GM23338 (cell line): ENCODE results near the gene MALSU1. TPM values are rescaled to one million over a fixed set of nuclear protein-coding genes. Genes with fewer than 3 reads are reported as not detected.

ENCODE experiments used
- ATAC-seq: fragments of 200-7000 bp; cut with Tn5 transposase; 3 replicates; pipeline ENCODE4 v1.9.1; 2020
- DNase-seq: peaks from one replicate; pipeline ENCODE4 v3.0.0-alpha.2; 2015; ENCODE audit warnings: low spot score
- H2AFZ ChIP-seq: fragments of 200-600 bp; sonication (generic); 2 replicates; pipeline ENCODE4 v1.8.0; 2016; ENCODE audit warnings: antibody characterized with exemption, mild to moderate bottlenecking, moderate library complexity
- H3F3A ChIP-seq: fragments of 200-600 bp; sonication (generic); replicated peaks from 2 replicates; pipeline ENCODE4 v1.8.0; 2017; ENCODE audit warnings: antibody characterized with exemption, mixed run types, low read depth
- H3K27ac ChIP-seq: fragments of 200-600 bp; sonication (generic); 2 replicates; pipeline ENCODE4 v1.6.1; 2016; ENCODE audit warnings: low read depth
- H3K27me3 ChIP-seq: fragments of 200-600 bp; sonication (generic); 2 replicates; pipeline ENCODE4 v1.8.0; 2016; ENCODE audit warnings: mild to moderate bottlenecking, mixed run types, moderate library complexity; ENCODE audit not compliant: insufficient read depth
- H3K36me3 ChIP-seq: fragments of 200-600 bp; sonication (generic); 2 replicates; pipeline ENCODE4 v1.8.0; 2016; ENCODE audit warnings: mild to moderate bottlenecking; ENCODE audit not compliant: insufficient read depth
- H3K4me1 ChIP-seq: fragments of 200-600 bp; sonication (generic); 2 replicates; pipeline ENCODE4 v1.8.0; 2016; ENCODE audit warnings: mild to moderate bottlenecking, moderate library complexity; ENCODE audit not compliant: insufficient read depth
- H3K4me2 ChIP-seq: fragments of 200-600 bp; sonication (generic); 2 replicates; pipeline ENCODE4 v1.7.1; 2017; ENCODE audit warnings: mixed run types
- H3K4me3 ChIP-seq: fragments of 200-600 bp; sonication (generic); 2 replicates; pipeline ENCODE4 v1.6.1; 2016; ENCODE audit warnings: mixed run types
- H3K79me2 ChIP-seq: fragments of 200-600 bp; sonication (generic); replicated peaks from 2 replicates; pipeline ENCODE4 v1.8.0; 2017; ENCODE audit warnings: mild to moderate bottlenecking; ENCODE audit not compliant: insufficient read depth
- H3K9me2 ChIP-seq: fragments of 200-600 bp; sonication (generic); 2 replicates; pipeline ENCODE4 v1.8.0; 2017; ENCODE audit not compliant: insufficient read depth
- H4K20me1 ChIP-seq: fragments of 200-600 bp; sonication (generic); replicated peaks from 2 replicates; pipeline ENCODE4 v1.8.0; 2017; ENCODE audit warnings: mild to moderate bottlenecking; ENCODE audit not compliant: insufficient read depth
- H3K27ac Mint-ChIP-seq: 2 replicates; pipeline ENCODE4 v1.8.0; 2020; ENCODE audit warnings: inconsistent platforms, mild to moderate bottlenecking, moderate library complexity, mixed read lengths
- H3K27me3 Mint-ChIP-seq: 3 replicates; pipeline ENCODE4 v1.8.0; 2022; ENCODE audit warnings: low read depth, mild to moderate bottlenecking, moderate library complexity, mixed read lengths, inconsistent platforms; ENCODE audit not compliant: insufficient read depth, poor library complexity
- H3K36me3 Mint-ChIP-seq: 3 replicates; pipeline ENCODE4 v1.8.0; 2021; ENCODE audit warnings: low read depth, mild to moderate bottlenecking, inconsistent platforms, moderate library complexity, mixed read lengths
- H3K4me1 Mint-ChIP-seq: 3 replicates; pipeline ENCODE4 v1.8.0; 2020; ENCODE audit warnings: mild to moderate bottlenecking, inconsistent platforms, mixed read lengths
- H3K4me3 Mint-ChIP-seq: 3 replicates; pipeline ENCODE4 v1.8.0; 2021; ENCODE audit warnings: moderate library complexity, mild to moderate bottlenecking, inconsistent platforms, mixed read lengths
- H3K9me3 Mint-ChIP-seq: 3 replicates; pipeline ENCODE4 v1.8.0; 2020; ENCODE audit warnings: moderate library complexity, mild to moderate bottlenecking, inconsistent platforms, mixed read lengths
- CREB1 ChIP-seq: fragments of 250-450 bp; sonication (Bioruptor Pico); IDR thresholded peaks from 2 replicates; pipeline ENCODE4 v1.5.0; 2020; ENCODE audit warnings: low read depth, mild to moderate bottlenecking, moderate library complexity
- EZH2 ChIP-seq: fragments of 200-600 bp; sonication (generic); IDR thresholded peaks from one replicate; pipeline ENCODE4 v1.8.0; 2017; ENCODE audit warnings: antibody characterized with exemption, mild to moderate bottlenecking, low read depth; ENCODE audit not compliant: unreplicated experiment
- JUNB ChIP-seq: IDR thresholded peaks from one replicate; pipeline ENCODE4 v1.6.1; 2016; ENCODE audit warnings: antibody characterized with exemption; ENCODE audit not compliant: unreplicated experiment
- NANOG ChIP-seq: IDR thresholded peaks from 2 replicates; pipeline ENCODE4 v1.6.1; 2016; ENCODE audit warnings: antibody characterized with exemption, borderline replicate concordance
- POLR2AphosphoS5 ChIP-seq: IDR thresholded peaks from 2 replicates; pipeline ENCODE4 v1.6.1; 2016; ENCODE audit warnings: antibody characterized with exemption, low read depth
- STAT1 ChIP-seq: IDR thresholded peaks from one replicate; pipeline ENCODE4 v1.6.1; 2016; ENCODE audit warnings: antibody characterized with exemption; ENCODE audit not compliant: unreplicated experiment
- ZNF114 ChIP-seq: fragments of 250-450 bp; sonication (Bioruptor Pico); IDR thresholded peaks from 2 replicates; pipeline ENCODE4 v1.5.0; 2020; ENCODE audit warnings: mild to moderate bottlenecking, moderate library complexity
- ZNF331 ChIP-seq: fragments of 250-450 bp; sonication (Bioruptor Pico); IDR thresholded peaks from 2 replicates; pipeline ENCODE4 v1.5.0; 2020; ENCODE audit warnings: low read depth, mild to moderate bottlenecking, moderate library complexity
- polyA plus RNA-seq: library from polyadenylated mRNA; unstranded; fragments of >200 nt; fragmentation: Nextera tagmentation; extraction: Ambion mirVana; gene quantifications from 2 replicates; pipeline ENCODE4 v1.2.1, GENCODE V29; 2016
- total RNA-seq: library from RNA; depleted of rRNA; stranded (reverse); fragments of >200 nt; shearing (Covaris generic); gene quantifications from 2 replicates; pipeline ENCODE4 v1.2.3, GENCODE V29; 2014
- TF ChIP-seq, protein P1 (sequence below): IDR thresholded peaks from one replicate; pipeline ENCODE4 v1.6.1; 2018; ENCODE audit warnings: antibody characterized with exemption; ENCODE audit not compliant: unreplicated experiment
- TF ChIP-seq, protein P2 (sequence below): IDR thresholded peaks from 2 replicates; pipeline ENCODE4 v1.6.1; 2016; ENCODE audit warnings: antibody characterized with exemption

MALSU1 gene
- total and polyA plus RNA-seq, 2 experiments from 2014 or later: 96.8 to 209 TPM

DNA sequence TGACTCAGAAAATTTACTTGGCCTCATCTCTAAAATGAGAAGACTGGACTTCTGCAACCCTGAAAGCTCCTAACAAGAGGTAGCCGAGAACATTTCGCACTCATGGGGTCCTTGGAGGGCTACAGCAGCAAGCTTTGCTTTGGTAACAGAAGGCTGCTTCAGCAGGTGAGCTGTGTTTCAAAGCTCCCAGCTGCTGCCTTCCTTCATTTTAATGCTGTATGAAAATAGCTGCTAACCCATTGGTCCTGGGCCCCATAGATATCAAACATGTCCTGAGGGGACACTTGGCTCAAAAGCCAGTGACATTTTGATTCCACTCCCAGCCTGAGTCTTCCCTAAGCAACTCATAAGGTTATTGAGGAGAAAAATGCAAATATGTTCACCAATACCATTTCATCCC is 14.3 kb upstream of the MALSU1 start:
- H3K4me1 Mint-ChIP-seq: peaks cover 4% of the 10 kb centered on the region; the same call in 2 of the 3 replicates
- H3K4me3 ChIP-seq: no peak overlapping the region
- H3K36me3 Mint-ChIP-seq: no peaks in the 10 kb centered on the region
- no peaks in the 10 kb centered on the region for H3K9me3 Mint-ChIP-seq
- no peak for DNase-seq
- H3K27me3 Mint-ChIP-seq: no peaks in the 10 kb centered on the region
- no peak overlapping the region for H3K27ac Mint-ChIP-seq
- H3K79me2 ChIP-seq: no peaks in the 10 kb centered on the region
- no peak overlapping the region for H3K4me3 Mint-ChIP-seq
- no peaks in the 10 kb centered on the region for H3K4me1 ChIP-seq
- no peaks in the 10 kb centered on the region for H3K36me3 ChIP-seq
- H3K27ac ChIP-seq: no peak overlapping the region
- H3K9me2 ChIP-seq: no peaks in the 10 kb centered on the region
- TF ChIP-seq STAT1: no peak
- no peak for TF ChIP-seq JUNB
- TF ChIP-seq EZH2: no peak
- ATAC-seq: no peak
- no peaks in the 10 kb centered on the region for H3F3A ChIP-seq
- H3K4me2 ChIP-seq: no peak overlapping the region
- no peaks in the 10 kb centered on the region for H3K27me3 ChIP-seq
- peak overlapping the region; percentile 75 for H2AFZ ChIP-seq
- H4K20me1 ChIP-seq: no peaks in the 10 kb centered on the region

DNA sequence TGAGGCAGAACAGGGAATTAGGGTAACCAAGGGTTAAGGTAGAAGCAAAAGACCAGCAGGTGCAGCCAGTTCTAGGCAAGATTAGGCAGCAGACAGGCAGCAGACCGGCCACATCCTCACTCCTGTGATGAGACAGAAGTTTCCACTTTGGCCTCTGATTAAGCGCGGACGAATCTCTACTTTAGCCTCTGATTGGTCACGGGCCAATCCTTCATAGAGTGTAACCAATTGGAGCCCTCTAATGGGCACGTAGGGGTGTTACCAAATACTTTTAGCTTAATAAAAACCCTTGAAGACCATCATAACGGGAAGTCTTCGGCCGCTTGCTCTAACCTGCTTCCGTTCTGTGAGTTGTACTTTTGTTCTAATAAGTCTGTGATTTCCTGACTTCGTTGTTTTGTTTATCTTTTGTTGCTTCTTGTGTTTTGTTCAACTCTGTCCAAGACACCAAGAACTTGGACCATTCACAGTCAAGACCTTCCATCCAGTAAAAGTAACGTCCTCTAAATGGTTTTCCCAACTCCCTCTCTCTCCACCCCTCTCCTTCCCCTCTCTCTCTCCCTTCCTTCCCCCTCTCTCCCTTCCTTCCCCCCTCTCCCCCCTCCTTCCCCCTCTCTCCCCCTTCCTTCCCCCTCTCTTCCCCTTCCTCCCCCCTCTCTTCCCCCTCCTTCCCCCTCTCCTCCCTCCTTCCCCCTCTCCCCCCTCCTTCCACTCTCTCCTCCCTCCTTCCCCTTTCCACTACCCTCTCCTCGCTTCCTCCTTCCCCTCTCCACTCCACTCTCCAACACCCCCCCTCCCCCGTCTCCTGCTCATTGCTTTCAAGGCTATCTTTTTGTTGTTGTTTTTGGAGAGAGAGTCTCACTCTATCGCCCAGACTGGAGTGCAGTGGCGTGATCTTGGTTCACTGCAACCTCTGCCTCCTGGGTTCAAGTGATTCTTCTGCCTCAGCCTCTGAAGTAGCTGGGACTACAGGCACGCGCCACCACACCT is 13.2 kb upstream of the MALSU1 start:
- Histone ChIP-seq H3K4me2 (no peak overlapping the region), H3K4me1 (no peaks in the 10 kb centered on the region), H3K79me2 (no peaks in the 10 kb centered on the region), H3K27me3 (no peaks in the 10 kb centered on the region), H3K27ac (no peak overlapping the region), H3K4me3 (no peak overlapping the region), H2AFZ (peak overlapping the region; percentile 75; the same call in 1 of the 2 replicates), H3K9me2 (no peaks in the 10 kb centered on the region), H3K36me3 (no peaks in the 10 kb centered on the region), H3F3A (no peaks in the 10 kb centered on the region), H4K20me1 (no peaks in the 10 kb centered on the region)
- ATAC-seq (no peak; the same call in 2 of the 3 replicates), DNase-seq (peak; percentile 41)
- no peak overlapping the region for H3K27ac Mint-ChIP-seq
- no peak overlapping the region for H3K4me3 Mint-ChIP-seq
- TF ChIP-seq ZNF331 (CRISPR knock-in tag) (no peak), CREB1 (CRISPR knock-in tag) (no peak), STAT1 (no peak), EZH2 (no peak), JUNB (no peak), NANOG (no peak), ZNF114 (CRISPR knock-in tag) (no peak), POLR2AphosphoS5 (no peak)
- TF ChIP-seq, protein P1, sequence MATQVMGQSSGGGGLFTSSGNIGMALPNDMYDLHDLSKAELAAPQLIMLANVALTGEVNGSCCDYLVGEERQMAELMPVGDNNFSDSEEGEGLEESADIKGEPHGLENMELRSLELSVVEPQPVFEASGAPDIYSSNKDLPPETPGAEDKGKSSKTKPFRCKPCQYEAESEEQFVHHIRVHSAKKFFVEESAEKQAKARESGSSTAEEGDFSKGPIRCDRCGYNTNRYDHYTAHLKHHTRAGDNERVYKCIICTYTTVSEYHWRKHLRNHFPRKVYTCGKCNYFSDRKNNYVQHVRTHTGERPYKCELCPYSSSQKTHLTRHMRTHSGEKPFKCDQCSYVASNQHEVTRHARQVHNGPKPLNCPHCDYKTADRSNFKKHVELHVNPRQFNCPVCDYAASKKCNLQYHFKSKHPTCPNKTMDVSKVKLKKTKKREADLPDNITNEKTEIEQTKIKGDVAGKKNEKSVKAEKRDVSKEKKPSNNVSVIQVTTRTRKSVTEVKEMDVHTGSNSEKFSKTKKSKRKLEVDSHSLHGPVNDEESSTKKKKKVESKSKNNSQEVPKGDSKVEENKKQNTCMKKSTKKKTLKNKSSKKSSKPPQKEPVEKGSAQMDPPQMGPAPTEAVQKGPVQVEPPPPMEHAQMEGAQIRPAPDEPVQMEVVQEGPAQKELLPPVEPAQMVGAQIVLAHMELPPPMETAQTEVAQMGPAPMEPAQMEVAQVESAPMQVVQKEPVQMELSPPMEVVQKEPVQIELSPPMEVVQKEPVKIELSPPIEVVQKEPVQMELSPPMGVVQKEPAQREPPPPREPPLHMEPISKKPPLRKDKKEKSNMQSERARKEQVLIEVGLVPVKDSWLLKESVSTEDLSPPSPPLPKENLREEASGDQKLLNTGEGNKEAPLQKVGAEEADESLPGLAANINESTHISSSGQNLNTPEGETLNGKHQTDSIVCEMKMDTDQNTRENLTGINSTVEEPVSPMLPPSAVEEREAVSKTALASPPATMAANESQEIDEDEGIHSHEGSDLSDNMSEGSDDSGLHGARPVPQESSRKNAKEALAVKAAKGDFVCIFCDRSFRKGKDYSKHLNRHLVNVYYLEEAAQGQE: no peak
- TF ChIP-seq, protein P2, sequence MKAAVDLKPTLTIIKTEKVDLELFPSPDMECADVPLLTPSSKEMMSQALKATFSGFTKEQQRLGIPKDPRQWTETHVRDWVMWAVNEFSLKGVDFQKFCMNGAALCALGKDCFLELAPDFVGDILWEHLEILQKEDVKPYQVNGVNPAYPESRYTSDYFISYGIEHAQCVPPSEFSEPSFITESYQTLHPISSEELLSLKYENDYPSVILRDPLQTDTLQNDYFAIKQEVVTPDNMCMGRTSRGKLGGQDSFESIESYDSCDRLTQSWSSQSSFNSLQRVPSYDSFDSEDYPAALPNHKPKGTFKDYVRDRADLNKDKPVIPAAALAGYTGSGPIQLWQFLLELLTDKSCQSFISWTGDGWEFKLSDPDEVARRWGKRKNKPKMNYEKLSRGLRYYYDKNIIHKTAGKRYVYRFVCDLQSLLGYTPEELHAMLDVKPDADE: no peak
- peaks cover 4% of the 10 kb centered on the region; the same call in 2 of the 3 replicates for H3K4me1 Mint-ChIP-seq
- no peaks in the 10 kb centered on the region for H3K27me3 Mint-ChIP-seq
- H3K36me3 Mint-ChIP-seq: no peaks in the 10 kb centered on the region
- H3K9me3 Mint-ChIP-seq: no peaks in the 10 kb centered on the region
